ENCODE results near the gene TRIM63.

GRCh38 chr1:26099780-26100179 lies 32.4 kb upstream of the TRIM63 start:
- TF ChIP-seq ZBTB7A (IDR thresholded peaks at IDR 0.05; ENCODE audit: low read depth) (no peak), YY1 (IDR thresholded peaks at IDR 0.05; ENCODE audit: low read depth) (no peak), RAD21 (IDR thresholded peaks at IDR 0.05; ENCODE audit: low read depth) (no peak), MAX (IDR thresholded peaks at IDR 0.05) (no peak), EGR1 (IDR thresholded peaks at IDR 0.05) (no peak), EP300 (IDR thresholded peaks at IDR 0.05; ENCODE audit: borderline replicate concordance) (no peak), CEBPB (IDR thresholded peaks at IDR 0.05) (no peak), NFIC (IDR thresholded peaks at IDR 0.05) (no peak), TAF1 (IDR thresholded peaks at IDR 0.05; ENCODE audit: low read depth) (no peak), REST (IDR thresholded peaks at IDR 0.05; ENCODE audit: low read depth) (no peak), USF1 (IDR thresholded peaks at IDR 0.05) (no peak), CREB1 (IDR thresholded peaks at IDR 0.05; ENCODE audit: low read depth) (no peak), TCF12 (IDR thresholded peaks at IDR 0.05; ENCODE audit: low read depth) (no peak), FOXM1 (IDR thresholded peaks at IDR 0.05; ENCODE audit: borderline replicate concordance, low read depth) (no peak)
